CD4-positive, alpha-beta T cell treated with Interleukin-21 for 1 hour (primary cell): ENCODE measurements around the gene RFXAP.

Experiments used
- DNase-seq: peaks from one replicate; pipeline ENCODE4 v3.0.0-alpha.2; 2020

Gene RFXAP

GRCh38 chr13:36870050-36870692 is 51.1 kb downstream of the RFXAP start:
- DNase-seq = no peak

DNA sequence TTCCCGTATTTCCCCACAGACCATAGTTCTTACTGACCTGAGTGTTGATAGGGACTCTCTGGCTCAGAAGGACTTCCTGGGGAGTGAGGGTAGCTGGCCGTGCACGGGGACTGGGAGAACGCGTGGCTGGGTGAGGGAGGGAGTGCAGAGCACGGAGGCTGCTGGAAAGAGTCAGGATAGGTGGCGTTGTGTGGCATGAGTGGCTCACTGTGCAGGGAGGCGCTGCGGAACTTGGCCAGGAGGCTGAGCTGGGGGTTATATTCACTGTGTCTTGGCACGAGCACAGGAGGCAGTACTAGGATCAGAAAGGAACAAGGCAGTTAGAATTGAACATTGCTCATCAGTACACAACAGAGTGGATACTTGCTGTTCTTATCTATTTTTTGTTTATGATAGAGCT is 53.6 kb downstream of the RFXAP start:
- DNase-seq = no peak

DNA sequence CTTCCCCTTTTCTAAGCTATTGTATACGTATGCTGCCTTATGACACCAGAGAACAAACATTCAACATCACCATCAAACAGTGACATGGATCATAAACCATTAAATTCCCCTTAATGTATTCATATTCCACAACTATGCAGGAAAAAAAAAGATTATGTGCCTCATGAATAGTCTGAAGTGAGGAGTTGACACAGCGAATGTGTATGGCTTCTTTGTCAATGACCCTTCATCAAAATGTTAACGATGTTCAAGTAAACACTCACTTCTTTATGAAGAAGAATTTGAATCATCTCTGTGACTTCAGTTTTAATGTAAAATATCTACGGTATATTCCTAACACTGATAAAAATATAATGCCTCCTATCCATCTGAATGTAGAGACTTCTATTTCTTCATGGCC is 56.4 kb downstream of the RFXAP start:
- no peak for DNase-seq

DNA sequence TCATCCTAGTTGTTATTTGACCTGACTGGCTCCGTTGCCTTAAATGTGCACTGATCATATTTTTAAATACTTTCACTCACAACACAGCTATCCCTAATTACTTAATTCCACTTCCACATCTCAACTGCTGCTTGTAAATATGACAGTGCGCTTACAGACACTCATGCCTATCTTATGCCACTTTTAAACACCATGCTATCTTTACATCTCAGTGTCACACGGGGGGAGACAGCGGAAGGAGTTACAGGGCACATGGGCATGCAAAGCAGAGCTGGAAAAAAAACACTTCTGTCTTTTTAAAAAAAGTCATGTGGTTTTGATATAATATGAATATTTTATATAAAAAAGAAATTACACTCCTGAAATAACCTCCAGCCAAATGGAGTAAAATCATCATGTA is 56.9 kb downstream of the RFXAP start:
- no peak for DNase-seq
